Endothelial cell of umbilical vein (primary cell): ENCODE measurements around the gene TRIP13.

Source experiments
- CTCF ChIP-seq, 2 donors: IDR thresholded peaks; 1 replicate in 1 of 2; 2 replicates in 1 of 2; pipeline ENCODE4 v1.5.1; 2011; ENCODE audit warnings: low read length in 2 of 2, mild to moderate bottlenecking in 2 of 2, moderate library complexity in 2 of 2, control low read depth in 1 of 2, inconsistent platforms in 1 of 2, low read depth in 1 of 2; ENCODE audit not compliant: insufficient read depth in 1 of 2; ENCODE audit errors: extremely low read depth in 1 of 2
- EZH2 ChIP-seq: IDR thresholded peaks from 2 replicates; pipeline ENCODE4 v1.6.1; 2012; ENCODE audit warnings: borderline replicate concordance, low read depth, mild to moderate bottlenecking, moderate library complexity, low read length, inconsistent platforms; ENCODE audit not compliant: severe bottlenecking
- FOS ChIP-seq: IDR thresholded peaks from 2 replicates; pipeline ENCODE4 v1.6.1; 2011; ENCODE audit warnings: mild to moderate bottlenecking, low read length, moderate library complexity, borderline replicate concordance; ENCODE audit not compliant: insufficient read depth
- GATA2 ChIP-seq: IDR thresholded peaks from 2 replicates; pipeline ENCODE4 v1.7.0; 2011; ENCODE audit warnings: low read depth, mild to moderate bottlenecking, moderate library complexity, mixed read lengths, low read length; ENCODE audit not compliant: insufficient read length, insufficient read depth
- JUN ChIP-seq: IDR thresholded peaks from 2 replicates; pipeline ENCODE4 v1.6.1; 2011; ENCODE audit warnings: borderline replicate concordance, low read depth; ENCODE audit not compliant: insufficient read length, insufficient read depth
- MAX ChIP-seq: IDR thresholded peaks from 2 replicates; pipeline ENCODE4 v1.6.1; 2011; ENCODE audit not compliant: insufficient read depth, insufficient read length
- MYC ChIP-seq: IDR thresholded peaks from one replicate; pipeline ENCODE4 v1.6.1; 2011; ENCODE audit warnings: mild to moderate bottlenecking, low read depth, low read length
- POLR2A ChIP-seq: IDR thresholded peaks from 2 replicates; pipeline ENCODE4 v1.6.1; 2012; ENCODE audit warnings: low read depth, mild to moderate bottlenecking, control low read depth, low read length
- POLR2AphosphoS5 ChIP-seq: IDR thresholded peaks from 2 replicates; pipeline ENCODE4 v1.6.1; 2012; ENCODE audit warnings: low read depth, mild to moderate bottlenecking, control low read depth, low read length, moderate library complexity; ENCODE audit not compliant: insufficient read depth

DNA sequence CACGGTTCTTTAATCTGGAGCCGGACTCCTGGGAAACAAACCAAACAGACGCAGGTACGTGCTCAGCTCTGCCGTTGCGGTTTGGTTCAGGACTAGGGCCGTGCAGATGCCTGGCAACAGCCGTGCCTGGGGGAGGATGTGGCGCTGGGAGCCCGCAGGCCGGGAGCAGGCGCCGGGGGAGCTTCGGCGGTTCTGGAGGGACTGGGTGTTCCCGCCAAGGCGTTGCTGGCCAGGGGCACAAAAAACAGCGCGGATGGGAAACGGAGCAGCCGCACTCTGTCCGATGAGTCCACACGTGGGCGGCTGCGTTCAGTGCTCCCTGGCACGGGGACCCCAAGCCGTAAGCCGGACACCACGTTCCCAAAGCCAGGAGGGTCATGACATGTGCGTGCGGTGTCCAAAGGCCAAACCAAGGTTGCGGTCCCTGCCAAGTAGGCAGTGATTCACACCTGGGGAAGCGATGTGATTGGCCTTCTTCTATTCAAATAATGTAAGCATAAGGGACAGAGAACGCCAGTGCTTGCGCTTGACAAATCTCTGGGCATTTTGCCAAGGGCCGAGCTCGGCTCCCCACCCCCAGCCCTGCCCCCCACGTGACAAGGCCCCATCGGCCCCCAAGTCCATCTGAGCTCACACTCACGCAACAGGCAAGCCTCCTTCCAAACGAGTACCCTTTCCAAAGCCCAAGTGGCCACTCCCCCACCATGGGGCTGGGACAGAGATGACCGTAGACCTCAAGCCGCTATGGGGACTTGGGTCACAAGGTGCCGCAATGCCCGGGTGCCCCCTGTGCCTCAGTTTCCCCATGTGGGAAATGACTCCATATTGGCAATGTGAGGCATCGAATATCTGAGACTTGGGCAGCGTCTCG is 66.3 kb downstream of the TRIP13 start:
- TF ChIP-seq EZH2 (no peak), CTCF (IDR thresholded peaks at IDR 0.05; ENCODE audit: extremely low read depth in 1 of 2, insufficient read depth in 1 of 2, low read depth in 1 of 2, low read length in 2 of 2) (no peak), POLR2AphosphoS5 (no peak), JUN (no peak), POLR2A (no peak), MAX (no peak), FOS (no peak), MYC (no peak), GATA2 (no peak)
